SHP77 treated with DMSO at 0.1 percent for 48 hours (cell line): ENCODE results near the gene LMLN.
A peak's percentile ranks its signal among the peaks of the same experiment; 100 is the strongest.
"Not testable (repeated sequence)": the region's sequence is repeated elsewhere in the genome, so short reads cannot be mapped to it uniquely, and the experiment has no call there.

Experiments used
- DNase-seq: peaks from one replicate; lab custom pipeline; 2025; lab: John Stamatoyannopoulos, UW

The LMLN gene

DNA sequence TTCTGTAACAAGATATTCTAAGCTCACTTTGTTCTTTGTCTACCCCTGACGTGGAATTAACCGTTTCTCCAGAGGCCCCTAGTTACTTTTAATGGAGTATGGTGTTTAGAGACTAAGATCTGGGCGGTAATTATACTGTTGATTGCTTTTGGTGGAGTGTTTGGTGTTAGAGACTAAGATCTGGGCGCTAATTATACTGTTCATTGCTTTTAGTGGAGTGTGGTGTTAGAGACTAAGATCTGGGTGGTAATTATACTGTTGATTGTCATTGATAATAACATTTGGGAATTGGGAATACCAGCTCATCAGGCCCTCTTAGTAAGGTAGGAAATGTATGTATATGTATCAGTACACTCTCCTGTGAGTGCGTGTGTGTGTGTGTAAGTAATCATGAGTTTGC lies 66.6 kb downstream of the LMLN start:
- no peak for DNase-seq

DNA sequence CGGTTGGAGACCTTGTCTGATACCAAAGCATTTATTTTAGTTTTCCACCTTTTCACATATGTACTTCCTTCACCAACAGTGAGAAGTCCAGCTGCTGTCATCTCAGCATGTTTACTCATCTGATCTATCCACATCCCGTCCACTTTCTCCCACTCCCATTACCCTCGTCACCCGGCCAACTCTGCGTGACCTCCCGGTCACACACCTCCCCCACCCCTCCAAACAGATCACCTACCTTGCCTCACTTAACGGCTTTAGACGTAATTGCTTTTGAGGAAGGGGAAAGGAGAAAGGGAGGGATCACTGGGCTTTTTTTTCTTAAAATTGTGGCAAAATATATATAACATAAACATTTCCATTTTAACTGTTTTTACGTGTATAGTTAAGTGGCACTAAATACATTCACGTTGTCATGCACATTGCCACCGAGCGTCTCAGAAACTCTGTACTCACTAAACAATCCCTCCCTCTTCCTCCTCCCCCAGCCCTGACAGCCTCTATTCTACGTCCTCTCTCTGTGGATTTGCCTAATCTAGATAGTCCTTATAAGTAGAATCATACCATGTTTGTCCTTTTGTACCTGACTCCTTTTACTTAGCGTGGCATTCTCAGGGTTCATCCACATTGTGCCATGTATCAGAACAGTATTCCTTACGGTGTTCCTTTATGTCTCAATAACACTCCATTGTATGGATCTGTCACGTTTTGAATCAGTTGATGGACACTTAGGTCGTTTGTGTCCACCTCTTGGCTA lies 67.2 kb downstream of the LMLN start:
- DNase-seq, result no peak

DNA sequence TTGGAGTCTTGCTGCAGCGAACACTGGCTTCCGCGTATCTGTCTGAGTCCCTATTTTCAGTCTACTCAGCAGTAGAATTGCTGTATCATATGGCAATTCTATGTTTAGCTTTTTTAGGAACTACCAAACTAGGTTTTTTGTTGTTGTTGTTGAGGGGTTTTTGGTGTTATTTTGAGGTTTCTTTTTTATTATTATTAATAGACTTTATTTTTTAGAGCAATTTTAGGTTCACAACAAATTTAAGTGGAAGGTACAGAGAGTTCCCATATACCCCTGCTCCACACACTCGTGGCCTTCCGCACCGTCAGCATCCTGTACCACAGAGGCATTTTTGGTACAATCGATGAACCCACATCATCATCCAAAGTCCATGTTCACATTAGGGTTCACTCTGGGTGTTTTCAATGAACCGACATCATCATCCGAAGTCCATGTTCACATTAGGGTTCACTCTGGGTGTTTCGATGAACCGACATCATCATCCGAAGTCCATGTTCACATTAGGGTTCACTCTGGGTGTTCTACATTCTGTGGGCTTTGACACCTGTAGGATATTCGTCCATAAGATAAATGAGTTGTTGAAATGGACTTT lies 67.9 kb downstream of the LMLN start:
- no peak for DNase-seq

DNA sequence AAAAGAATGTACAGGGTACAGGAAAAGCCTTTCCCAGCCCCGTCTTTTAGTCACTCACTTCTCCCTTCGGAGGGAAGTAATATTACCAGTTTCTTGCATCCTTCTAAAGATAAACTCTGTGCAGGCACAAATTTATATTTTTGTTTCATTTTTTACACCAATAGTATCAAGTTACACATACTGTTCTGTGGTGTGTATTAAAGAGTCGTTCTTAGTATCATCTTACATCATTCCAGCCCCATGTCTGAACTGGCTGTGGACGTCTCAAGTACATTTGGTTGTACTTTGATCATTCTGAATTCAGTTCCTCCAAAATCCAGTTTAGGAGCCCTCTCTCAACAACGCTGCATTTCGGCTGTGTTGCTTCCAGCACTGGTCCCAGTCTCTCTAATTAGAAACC lies 68.7 kb downstream of the LMLN start:
- no peak for DNase-seq

DNA sequence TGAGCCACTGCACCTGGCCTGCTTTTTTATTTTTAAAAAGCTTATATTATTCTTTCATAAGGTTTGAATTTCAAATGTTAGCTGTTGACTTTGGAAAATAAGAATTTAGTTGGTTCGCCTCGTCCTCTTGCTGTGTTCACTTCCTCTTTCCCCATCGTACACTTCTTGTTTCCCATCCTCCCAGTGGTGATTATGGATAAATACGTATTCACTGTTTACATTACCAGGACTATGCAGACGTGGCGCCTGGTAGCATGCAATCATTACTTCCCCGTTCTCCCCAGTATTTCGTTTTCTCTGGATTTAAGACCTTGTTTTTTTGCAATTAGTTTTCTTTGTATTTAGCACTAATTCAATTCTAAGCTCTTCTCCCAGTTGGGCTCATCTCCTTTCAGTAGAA lies 70.1 kb downstream of the LMLN start:
- no peak for DNase-seq

DNA sequence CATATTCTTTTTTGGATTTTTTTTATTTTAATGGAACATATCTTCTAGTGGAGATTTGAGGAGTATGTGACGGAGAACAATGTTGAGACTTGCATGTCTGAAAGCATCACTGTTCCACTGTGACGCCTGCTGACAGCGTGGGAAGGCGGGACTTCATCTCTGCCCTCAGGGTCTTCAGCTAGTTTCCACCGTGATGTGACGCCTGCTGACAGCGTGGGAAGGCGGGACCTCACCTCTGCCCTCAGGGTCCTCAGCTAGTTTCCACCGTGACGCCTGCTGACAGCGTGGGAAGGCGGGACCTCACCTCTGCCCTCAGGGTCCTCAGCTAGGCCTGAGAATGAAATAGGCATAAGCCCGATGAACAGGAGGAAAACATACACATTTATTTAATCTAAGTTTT lies 70.7 kb downstream of the LMLN start:
- DNase-seq, result no peak

DNA sequence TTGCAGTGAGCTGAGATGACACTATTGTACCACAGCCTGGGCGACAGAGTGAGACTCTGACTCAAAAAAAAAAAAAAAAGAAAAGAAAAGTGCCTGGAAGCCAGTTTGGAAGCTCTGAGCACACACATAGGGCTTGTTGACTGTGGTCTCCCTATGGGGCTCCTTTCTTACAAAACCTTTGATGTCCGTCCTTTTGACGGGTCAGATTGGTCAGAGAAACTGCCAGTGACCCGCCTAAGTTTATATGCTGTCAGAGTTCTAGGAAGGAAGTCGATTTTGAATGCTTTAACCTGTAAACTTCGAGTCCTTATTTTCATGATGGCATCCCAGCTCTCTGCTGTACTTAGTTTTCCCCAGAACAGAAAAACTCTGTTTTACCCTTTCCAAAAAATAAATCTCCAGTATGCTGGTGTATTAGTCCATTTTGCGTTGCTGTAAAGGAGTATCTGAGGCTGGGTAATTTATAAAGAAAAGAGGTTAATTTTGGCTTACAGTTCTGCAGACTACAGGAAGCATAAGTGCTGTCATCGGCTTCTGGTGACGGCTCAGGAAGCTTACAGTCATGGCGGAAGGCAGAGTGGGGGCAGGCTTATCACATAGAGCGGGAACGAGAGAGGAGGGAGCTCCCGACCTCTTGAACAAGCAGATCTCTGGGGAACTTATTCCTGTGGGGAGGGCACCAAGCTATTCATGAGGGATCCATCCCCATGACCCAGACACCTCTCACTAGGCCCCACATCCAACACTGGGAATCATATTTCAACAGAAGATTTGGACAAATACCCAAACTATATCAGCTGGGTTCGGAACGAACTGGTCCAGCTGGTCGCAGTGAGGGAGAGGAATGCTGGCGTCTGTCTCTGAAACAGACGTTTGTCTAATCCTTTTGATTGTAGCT lies 72.3 kb downstream of the LMLN start:
- no peak for DNase-seq

DNA sequence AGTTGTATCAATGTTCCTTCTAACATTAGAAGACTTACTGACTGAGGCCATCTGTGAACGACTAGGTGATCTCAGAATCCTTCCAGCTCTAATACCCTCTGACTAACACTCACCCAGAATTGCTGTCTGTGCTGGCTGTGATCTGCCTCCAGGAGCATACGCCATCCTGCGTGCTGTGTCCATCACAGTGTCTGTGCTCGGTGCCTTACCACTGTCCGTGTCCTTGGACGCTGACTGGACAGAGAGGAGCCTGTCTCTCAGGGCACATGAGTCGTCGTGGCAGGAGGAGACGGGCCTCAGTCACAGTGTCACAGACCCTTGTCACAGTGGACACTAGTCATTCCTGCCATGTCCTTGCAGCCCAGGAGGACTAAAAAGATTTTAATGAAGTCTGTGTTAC lies 83.1 kb downstream of the LMLN start:
- DNase-seq, result no peak

DNA sequence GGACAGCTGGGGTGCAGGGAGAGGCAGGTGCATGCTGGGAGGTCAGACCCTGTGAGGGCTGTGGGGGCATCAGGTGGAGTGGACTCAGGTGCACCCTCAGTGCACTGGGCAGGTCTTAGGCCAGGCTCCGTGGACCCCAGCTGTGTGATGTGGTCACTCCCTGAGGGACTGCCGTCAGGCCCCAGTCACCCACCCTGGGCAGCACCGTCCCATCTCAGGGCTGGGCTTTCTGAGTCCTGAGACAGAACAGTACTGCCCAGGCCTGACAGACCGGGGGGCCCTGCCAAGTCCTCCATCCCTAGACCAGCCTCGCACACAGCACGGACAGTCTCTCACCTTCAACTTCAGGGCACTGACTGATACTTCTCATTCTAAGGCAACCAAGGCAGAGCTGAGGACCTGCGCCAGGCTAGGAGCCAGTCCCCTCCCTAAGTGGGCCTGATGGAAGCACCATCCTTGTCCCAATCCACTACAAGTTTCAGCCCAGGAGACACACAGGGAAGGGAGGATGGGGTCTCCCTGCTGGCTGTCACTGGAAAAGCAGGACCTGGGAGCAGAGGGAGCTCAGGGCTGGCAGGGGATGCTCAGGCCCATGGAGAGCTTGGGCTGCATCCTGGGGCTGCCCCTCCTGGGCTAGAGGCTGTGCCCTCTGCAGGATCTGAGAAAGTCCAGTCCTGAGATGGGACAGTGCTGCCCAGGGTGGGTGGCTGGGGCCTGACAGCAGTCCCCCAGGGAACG lies 86.3 kb downstream of the LMLN start:
- no peak for DNase-seq

DNA sequence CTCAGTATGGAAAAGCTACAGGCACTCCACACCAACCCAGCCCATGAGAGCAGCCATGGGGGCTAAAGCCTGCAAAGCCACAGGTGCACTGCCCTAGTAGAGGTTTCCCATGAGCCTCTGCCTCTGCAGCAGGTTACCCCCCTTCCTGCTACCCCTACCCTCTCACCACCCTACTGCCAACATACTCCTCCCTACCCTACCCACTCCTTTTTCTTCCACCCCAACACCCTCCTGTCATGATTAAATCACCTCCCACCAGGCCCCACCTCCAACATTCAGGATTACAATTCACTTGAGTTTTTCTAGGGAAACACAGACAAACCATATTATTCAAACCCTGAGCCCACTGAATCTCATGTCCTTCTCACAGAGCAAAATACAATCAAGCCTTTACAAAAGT lies 88.4 kb downstream of the LMLN start:
- DNase-seq, result no peak

DNA sequence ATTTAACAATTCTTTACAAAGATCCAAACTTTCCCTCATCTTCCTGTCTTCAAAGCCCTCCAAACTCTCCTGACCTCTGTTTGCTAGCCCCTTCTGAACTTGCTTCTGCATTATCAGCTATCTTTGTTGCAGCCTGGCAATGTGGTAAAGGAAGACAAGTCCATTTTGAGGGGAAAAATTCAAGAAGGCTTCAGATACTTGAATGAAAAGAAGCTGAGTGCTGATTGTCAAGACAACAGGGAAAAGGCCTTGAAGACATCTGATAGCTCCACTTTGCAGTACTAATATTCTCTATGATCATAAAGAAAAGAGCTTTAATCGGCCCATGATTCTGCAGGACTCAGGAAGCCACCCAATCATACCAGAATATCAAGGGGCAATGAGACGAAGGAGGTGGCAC lies 91.8 kb downstream of the LMLN start:
- no peak for DNase-seq

DNA sequence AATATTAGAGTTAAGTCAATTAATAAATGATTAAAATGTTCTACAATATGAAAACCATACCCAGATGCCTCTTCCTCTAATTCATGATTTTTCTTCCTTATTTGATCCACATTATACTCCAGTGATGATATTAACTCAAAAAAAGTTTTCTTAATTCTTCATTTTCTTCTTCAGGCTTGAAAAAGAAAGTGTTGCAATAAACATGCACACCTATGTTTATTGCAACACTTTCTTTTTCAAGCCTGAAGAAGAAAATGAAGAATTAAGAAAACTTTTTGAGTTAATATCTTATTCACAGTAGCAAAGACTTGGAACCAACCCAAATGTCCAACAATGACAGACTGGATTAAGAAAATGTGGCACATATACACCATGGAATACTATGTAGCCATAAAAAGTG lies 93.4 kb downstream of the LMLN start:
- not testable (repeated sequence) for DNase-seq

DNA sequence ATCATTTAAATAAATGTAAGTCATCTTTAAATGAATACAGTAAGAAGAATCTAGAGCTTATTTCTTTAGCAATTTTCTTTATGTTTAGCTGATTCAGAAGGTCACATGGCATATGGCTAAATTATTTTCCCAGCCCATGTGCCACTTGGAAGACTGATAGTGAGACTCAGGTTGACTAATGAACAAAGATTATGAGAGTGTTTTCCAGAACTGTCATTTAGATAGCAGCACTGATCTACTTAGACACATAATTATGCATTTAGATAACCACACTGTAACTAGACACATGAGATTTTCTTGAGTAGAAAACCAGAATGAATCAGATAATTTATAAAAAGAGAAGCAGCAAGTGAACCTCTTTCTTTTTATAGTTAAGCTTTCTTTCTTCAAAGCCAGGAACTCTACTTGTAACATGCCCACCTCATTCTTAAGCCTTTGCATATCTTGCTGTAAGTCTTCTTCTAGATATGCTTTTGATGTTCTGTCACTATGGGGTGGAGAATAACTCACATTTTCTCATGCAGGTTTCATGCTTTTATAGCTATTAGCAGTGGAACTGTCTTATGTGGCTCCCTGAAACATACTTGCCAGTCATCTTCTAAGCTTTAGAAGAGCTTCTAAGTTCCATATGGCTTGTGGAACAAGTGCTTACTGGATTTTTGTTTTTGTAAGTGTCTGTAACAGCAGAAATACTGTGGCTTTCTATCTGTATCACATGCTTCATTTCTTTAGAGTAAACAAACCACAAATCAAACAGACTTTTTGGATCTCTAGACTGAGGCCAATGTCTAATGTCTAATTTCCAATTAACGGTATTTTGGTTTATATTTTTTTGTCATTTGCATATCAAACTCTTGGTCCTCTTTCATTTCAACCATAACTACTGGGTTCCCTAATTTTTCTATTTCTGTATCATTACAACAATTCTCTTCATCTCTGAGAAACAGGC lies 101.4 kb downstream of the LMLN start:
- no peak for DNase-seq

DNA sequence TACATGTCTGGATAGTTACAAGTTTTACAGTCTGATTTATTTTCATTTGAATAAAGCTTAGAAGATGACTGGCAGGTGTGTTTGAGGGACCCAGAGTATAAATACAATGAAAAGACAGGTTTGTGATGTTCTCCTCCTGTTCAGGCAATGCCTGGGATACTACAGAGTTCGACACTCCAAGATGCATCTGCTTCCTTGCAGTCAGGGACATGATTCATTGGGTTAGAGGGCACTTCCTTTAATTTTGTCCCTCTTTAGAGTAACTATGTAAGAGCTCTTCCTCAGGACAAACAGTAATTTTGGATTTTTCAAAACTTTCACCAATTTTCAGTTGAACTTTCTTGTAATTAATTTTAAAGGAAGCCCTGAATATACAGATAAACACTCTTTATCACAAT lies 102.0 kb downstream of the LMLN start:
- no peak for DNase-seq

DNA sequence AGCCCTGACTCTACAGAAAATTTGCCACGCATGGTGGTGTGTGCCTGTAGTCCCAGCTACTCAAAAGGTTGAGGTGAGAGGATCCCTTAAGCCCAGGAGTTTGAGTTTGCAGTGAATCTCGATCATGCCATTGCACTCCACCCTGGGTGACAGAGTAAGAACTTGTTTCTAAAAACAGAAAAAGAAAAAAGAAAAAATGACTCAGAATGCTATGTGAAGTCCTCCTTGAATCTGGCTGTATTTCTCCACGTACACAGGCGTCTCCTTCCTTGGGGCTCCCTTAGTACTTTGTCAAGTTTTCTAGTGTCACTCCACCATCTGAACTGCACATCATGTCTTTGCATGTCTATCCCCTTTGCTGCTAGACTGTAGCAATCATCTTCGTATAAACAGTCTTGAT lies 104.4 kb downstream of the LMLN start:
- DNase-seq, result no peak

DNA sequence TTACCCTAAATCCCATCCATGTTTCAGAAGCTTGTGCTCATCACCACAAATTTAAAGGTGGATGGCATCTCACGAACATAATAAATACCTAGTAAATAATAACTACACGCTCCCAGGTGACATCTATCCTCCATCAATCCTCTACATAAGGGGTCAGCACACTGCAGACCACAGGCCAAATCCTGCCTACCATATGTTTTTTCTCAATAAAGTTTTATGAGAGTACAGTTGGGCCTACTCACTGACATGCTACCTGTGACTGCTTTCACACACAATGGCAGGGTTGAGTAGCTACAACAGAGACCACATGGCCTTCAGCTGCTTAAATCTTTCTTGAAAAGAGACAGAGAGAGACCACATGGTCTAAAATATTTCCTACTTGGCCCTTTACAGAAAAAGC lies 105.9 kb downstream of the LMLN start:
- DNase-seq, result no peak

DNA sequence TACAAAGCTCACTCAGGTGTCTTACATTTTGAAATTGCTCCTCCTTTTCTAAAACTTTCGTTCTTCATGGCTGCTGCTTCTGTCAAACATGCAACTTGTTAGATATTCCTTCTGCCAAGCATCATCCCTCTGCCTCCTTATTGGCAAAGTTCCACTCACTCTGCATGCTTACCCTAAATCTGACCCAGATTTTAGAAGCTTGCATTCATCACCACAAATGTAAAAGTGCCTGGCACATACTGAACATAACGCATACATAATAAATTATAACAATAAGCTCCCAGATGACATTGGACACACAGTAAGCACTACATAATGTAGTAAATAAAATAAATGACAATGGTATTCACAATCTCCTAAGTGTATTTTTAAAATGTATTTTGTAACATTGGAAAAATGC lies 107.4 kb downstream of the LMLN start:
- DNase-seq, result no peak

DNA sequence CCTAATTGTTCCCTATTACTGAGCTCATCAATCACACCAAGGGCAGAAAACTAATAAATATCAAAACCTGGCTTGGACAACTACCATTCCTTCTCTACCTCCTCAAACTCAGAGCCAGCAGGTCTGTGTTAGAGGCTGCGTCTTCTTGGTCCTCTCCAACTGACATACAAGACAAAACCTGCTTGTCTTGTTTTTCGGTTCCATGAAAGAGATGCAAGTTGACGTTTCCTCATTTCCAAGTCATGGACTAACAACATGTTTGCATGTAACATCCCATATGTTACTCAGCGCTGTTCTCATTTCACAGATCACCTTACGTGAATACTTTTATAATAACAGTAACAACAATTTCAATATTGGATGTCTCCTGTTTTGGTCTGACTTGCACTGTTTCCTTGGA lies 110.9 kb downstream of the LMLN start:
- no peak for DNase-seq

DNA sequence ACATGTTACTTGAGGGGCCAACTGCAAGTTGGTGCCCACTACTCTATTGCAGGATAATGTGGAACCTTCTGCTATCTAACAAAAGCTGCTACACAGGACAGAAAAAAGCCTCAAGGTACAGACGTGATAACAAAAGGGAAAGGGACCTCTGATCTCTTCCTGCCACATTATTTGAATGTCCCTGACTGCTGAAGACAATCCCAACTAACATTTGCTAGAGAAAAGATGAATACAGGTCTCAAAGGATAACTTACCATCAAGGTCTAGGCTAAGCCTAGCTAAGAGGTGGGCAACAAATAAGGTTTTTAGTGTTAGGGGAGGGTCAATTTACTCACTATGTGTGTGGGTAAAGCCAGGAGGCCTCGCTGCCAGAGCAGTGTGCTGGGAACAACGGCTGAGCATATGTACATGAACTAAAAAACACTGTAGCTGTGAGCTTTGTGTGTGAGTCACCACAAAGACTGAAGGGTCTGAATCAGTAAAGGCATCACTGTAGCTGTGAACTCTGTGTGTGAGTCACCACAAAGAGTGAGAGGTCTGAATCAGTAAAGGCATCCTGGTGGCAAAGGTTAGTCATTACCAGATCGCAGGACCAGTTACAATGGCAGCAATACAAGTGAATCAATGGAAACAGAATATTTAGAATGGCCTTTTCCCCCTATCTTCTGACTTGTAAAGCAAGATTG lies 111.7 kb downstream of the LMLN start:
- no peak for DNase-seq

DNA sequence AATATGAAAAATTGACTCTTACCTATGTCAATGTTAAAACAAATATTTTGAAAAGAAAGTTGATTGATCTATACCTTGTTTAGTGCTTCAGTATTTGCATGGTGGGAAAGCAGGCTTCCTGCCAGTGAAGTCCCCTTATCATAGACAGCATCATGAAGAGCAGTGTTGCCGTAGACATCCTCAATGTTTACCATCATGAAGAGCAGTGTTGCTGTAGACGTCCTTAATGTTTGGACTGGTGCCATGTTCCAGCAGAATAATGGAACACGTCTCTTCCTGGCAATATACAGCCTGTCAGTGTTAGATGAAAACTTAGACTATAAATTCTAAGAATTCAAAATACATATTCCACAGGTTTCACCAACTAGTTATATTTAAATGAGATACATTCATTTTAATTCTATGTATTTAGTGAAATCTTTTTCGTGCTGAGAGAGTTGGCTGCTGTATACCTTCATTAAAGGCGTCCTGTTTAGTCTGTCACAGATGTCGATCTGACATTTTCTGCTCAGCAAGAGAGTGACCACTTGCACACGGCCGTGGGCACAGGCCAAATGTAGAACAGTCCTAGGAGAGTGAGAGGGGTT lies 116.8 kb downstream of the LMLN start:
- peak; percentile 29 for DNase-seq
